ENCODE measurements around the gene GCAT.

DNA sequence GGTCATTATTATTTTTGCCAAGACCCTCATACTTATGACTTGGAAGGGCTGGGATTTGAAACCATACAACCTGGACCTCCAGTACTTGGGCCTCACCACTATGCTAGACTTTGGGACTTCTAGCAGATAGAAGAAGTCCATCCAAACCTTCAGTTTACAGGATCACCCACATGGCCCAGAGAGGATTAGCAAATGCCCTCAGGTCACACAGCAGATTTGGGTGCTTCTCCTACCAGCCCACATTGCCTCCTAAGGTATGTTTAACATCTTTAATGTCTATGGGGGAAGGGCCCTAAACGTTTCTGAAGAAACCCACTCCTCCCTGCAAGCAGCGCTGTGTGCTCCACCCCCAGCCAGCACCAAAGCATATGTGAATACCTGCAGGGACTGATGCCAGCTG lies 17.5 kb upstream of the GCAT start:
- TF ChIP-seq, protein P1, sequence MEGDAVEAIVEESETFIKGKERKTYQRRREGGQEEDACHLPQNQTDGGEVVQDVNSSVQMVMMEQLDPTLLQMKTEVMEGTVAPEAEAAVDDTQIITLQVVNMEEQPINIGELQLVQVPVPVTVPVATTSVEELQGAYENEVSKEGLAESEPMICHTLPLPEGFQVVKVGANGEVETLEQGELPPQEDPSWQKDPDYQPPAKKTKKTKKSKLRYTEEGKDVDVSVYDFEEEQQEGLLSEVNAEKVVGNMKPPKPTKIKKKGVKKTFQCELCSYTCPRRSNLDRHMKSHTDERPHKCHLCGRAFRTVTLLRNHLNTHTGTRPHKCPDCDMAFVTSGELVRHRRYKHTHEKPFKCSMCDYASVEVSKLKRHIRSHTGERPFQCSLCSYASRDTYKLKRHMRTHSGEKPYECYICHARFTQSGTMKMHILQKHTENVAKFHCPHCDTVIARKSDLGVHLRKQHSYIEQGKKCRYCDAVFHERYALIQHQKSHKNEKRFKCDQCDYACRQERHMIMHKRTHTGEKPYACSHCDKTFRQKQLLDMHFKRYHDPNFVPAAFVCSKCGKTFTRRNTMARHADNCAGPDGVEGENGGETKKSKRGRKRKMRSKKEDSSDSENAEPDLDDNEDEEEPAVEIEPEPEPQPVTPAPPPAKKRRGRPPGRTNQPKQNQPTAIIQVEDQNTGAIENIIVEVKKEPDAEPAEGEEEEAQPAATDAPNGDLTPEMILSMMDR (IDR thresholded peaks at IDR 0.05): no peak
- no peak for TF ChIP-seq POLR2AphosphoS5 (IDR thresholded peaks at IDR 0.05)
- TF ChIP-seq POLR2A (IDR thresholded peaks at IDR 0.05; ENCODE audit: low read depth): no peak
- no peak for TF ChIP-seq EP300 (IDR thresholded peaks at IDR 0.05)

Data from esophagus muscularis mucosa (tissue), 4 donors.